DOHH2 (cell line): ENCODE measurements around the gene SEMA4C.

Source experiments
- H3F3A ChIP-seq: fragments of 200-600 bp; sonication (generic), shearing (Covaris generic); 2 replicates; pipeline ENCODE4 v1.6.0; 2016; ENCODE audit warnings: antibody characterized with exemption, mild to moderate bottlenecking; ENCODE audit not compliant: control insufficient read depth, insufficient read depth
- H3K27ac ChIP-seq: fragments of 200-600 bp; sonication (generic); 2 replicates; pipeline ENCODE4 v1.5.1; 2014; ENCODE audit warnings: low read depth, mild to moderate bottlenecking, low read length, moderate library complexity
- H3K27me3 ChIP-seq: fragments of 200-600 bp; sonication (generic); 2 replicates; pipeline ENCODE4 v1.6.1; 2014; ENCODE audit warnings: mild to moderate bottlenecking, low read length, mixed read lengths; ENCODE audit not compliant: control insufficient read depth
- H3K36me3 ChIP-seq: fragments of 200-600 bp; sonication (generic); 2 replicates; pipeline ENCODE4 v1.6.1; 2014; ENCODE audit warnings: mild to moderate bottlenecking, low read length, moderate library complexity, mixed read lengths; ENCODE audit not compliant: control insufficient read depth
- H3K4me1 ChIP-seq: fragments of 200-600 bp; sonication (generic); 2 replicates; pipeline ENCODE4 v1.6.1; 2014; ENCODE audit warnings: mild to moderate bottlenecking, low read length, mixed read lengths; ENCODE audit not compliant: control insufficient read depth
- H3K4me2 ChIP-seq: fragments of 200-600 bp; sonication (generic); 2 replicates; pipeline ENCODE4 v1.6.0; 2014; ENCODE audit warnings: mild to moderate bottlenecking, low read length, moderate library complexity
- H3K4me3 ChIP-seq: fragments of 200-600 bp; sonication (generic); 2 replicates; pipeline ENCODE4 v1.5.1; 2014; ENCODE audit warnings: mild to moderate bottlenecking, low read length, mixed read lengths
- H3K79me2 ChIP-seq: fragments of 200-600 bp; sonication (generic); 2 replicates; pipeline ENCODE4 v1.6.1; 2014; ENCODE audit warnings: mild to moderate bottlenecking, low read length, mixed read lengths; ENCODE audit not compliant: control insufficient read depth
- H3K9me2 ChIP-seq: fragments of 200-600 bp; sonication (generic); replicated peaks from 2 replicates; pipeline ENCODE4 v1.6.1; 2014; ENCODE audit warnings: mild to moderate bottlenecking, low read length, mixed read lengths; ENCODE audit not compliant: control insufficient read depth
- H3K9me3 ChIP-seq: fragments of 200-600 bp; sonication (generic); 2 replicates; pipeline ENCODE4 v1.6.1; 2014; ENCODE audit warnings: antibody characterized with exemption, low read length, mixed read lengths; ENCODE audit not compliant: control insufficient read depth, insufficient read depth
- H4K20me1 ChIP-seq: fragments of 200-600 bp; sonication (generic); 2 replicates; pipeline ENCODE4 v1.6.0; 2014; ENCODE audit warnings: low read depth, mild to moderate bottlenecking, antibody characterized with exemption, low read length, moderate library complexity; ENCODE audit not compliant: control insufficient read depth, insufficient read depth
- CTCF ChIP-seq: fragments of 200-600 bp; sonication (generic); IDR thresholded peaks from one replicate; pipeline ENCODE4 v1.5.1; 2014; ENCODE audit warnings: antibody characterized with exemption, mild to moderate bottlenecking, low read depth, low read length; ENCODE audit not compliant: poor library complexity, severe bottlenecking
- EZH2phosphoT487 ChIP-seq: fragments of 200-600 bp; sonication (generic); IDR thresholded peaks from 2 replicates; pipeline ENCODE4 v1.6.1; 2017; ENCODE audit warnings: borderline replicate concordance, mild to moderate bottlenecking, antibody characterized with exemption, low read length, moderate library complexity, mixed read lengths

SEMA4C gene

DNA sequence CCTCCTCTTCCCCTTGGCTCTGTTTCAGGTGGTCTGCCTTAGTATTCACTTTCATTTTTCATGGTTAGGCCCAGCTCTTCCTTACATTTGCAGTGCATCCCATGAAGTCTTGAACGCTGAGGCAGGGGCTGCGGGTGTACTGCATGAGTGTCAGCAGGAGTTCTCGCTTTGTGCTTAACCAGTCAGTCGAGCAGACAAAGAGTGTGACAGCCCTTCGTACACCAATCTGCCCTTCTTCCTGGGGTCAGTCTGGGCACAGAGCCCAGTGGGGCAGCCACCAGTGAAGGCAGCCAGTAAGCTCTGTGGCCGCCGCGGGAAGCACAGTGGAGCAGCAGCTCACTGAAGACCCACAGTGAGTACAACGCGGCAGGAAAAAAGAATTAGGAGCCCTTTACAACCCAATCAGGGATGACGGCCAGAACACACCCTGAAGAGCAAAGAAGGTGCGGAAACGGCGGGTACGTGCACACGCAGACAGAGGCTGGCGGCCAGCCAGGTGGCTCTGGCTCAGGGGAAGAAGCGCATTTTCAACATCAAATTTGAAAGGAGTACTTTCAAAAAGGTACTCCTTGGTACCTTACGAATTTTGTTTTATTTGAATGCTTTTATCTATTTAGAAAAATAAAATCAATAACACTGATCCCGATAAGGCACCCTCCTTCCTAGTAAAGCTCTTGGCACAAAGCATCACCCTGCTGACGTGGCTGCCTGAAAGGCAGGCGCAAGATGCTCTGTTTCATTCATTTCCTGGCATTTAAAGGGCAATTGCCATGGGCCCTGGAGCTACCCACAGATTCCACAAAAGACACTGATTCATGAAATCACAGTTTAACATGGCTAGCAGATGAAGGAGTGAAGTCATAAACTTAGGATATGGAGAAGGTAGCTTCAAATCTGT lies 47.0 kb upstream of the SEMA4C start:
- Histone ChIP-seq H3K9me3 (no peaks in the 10 kb centered on the region), H3K9me2 (no peaks in the 10 kb centered on the region), H3K4me2 (no peak overlapping the region), H3K27ac (no peak overlapping the region), H3K4me1 (peaks cover 9% of the 10 kb centered on the region), H3K79me2 (no peaks in the 10 kb centered on the region), H3K36me3 (no peaks in the 10 kb centered on the region), H4K20me1 (no peaks in the 10 kb centered on the region), H3K4me3 (no peak overlapping the region), H3K27me3 (peaks cover 6% of the 10 kb centered on the region), H3F3A (no peaks in the 10 kb centered on the region)
- TF ChIP-seq CTCF (no peak), EZH2phosphoT487 (no peak)

- no peaks in the 10 kb centered on the region for H4K20me1 ChIP-seq
- no peaks in the 10 kb centered on the region for H3K9me2 ChIP-seq
- TF ChIP-seq CTCF (no peak), EZH2phosphoT487 (no peak)
- H3K79me2 ChIP-seq, result no peaks in the 10 kb centered on the region
- H3K4me3 ChIP-seq, result no peak overlapping the region
- no peaks in the 10 kb centered on the region for H3F3A ChIP-seq
- H3K27ac ChIP-seq, result no peak overlapping the region
- no peaks in the 10 kb centered on the region for H3K36me3 ChIP-seq
- peaks cover 9% of the 10 kb centered on the region for H3K27me3 ChIP-seq
- peaks cover 9% of the 10 kb centered on the region for H3K4me1 ChIP-seq
- H3K4me2 ChIP-seq, result no peak overlapping the region
- no peaks in the 10 kb centered on the region for H3K9me3 ChIP-seq
These were observed 46.3 kb upstream of the SEMA4C start for GRCh38 chr2:96916156-96916630.

DNA sequence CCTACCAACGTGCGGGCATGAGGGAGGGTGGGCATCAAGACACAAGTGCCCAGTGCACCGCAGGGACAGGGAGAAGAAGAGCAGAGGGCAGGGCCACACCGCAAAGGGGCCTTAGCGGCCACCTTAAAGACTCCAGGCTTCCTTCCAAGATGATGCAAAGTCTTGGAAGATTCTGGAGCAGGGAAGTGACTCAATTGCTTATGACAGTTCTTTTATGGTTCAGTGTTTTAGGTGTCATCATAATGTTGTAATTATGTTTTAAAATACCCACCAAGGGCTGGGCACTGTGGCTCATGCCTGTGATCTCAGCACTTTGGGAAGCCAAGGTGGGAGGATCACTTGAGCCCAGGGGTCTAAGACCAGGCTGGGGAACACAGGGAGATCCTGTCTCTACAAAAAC lies 44.5 kb upstream of the SEMA4C start:
- H3K79me2 ChIP-seq, result no peaks in the 10 kb centered on the region
- no peaks in the 10 kb centered on the region for H3K36me3 ChIP-seq
- no peaks in the 10 kb centered on the region for H4K20me1 ChIP-seq
- H3K9me3 ChIP-seq, result no peaks in the 10 kb centered on the region
- H3K27me3 ChIP-seq, result peaks cover 9% of the 10 kb centered on the region
- no peak overlapping the region for H3K4me2 ChIP-seq
- H3K9me2 ChIP-seq, result no peaks in the 10 kb centered on the region
- H3F3A ChIP-seq, result no peaks in the 10 kb centered on the region
- H3K4me1 ChIP-seq, result peaks cover 9% of the 10 kb centered on the region
- H3K27ac ChIP-seq, result no peak overlapping the region
- no peak overlapping the region for H3K4me3 ChIP-seq
- TF ChIP-seq EZH2phosphoT487 (no peak), CTCF (no peak)
